GM12878 (cell line): ENCODE data around the gene TNIP2. TPM values are rescaled to one million over a fixed set of nuclear protein-coding genes. Genes with fewer than 3 reads are reported as not detected.

Experiments
- ATAC-seq: fragments of 200-7000 bp; cut with Tn5 transposase; 3 replicates; pipeline ENCODE4 v1.9.1; 2020; ENCODE audit warnings: mild to moderate bottlenecking, moderate library complexity
- BruUV-seq: library from RNA; stranded (reverse); fragments of 400-500 nt; replicated peaks from 2 replicates; lab custom pipeline; 2021; lab: Mats Ljungman, UMichigan
- CTCF ChIA-PET: fragments of 300-600 bp; sonication (Branson Sonifier 250); formaldehyde crosslinking; extraction: SDS; loops from one replicate; lab custom pipeline; 2021; ENCODE audit warnings: inconsistent platforms; lab: Yijun Ruan, JAX
- POLR2A ChIA-PET: fragments of 350-600 bp; formaldehyde crosslinking; extraction: SDS; loops from one replicate; lab custom pipeline; 2021; ENCODE audit warnings: inconsistent platforms; lab: Charles Lee
- RAD21 ChIA-PET: fragments of 300-600 bp; sonication (Branson Sonifier 250); formaldehyde crosslinking; loops from one replicate; lab custom pipeline; 2023; ENCODE audit warnings: antibody characterized with exemption; ENCODE audit not compliant: unreplicated experiment; lab: Charles Lee
- SMC1A ChIA-PET: fragments of 300-600 bp; sonication (Branson Sonifier 250); formaldehyde crosslinking; loops from one replicate; lab custom pipeline; 2023; ENCODE audit not compliant: unreplicated experiment, uncharacterized antibody; lab: Charles Lee
- DNase-seq: peaks from one replicate; pipeline ENCODE4 v3.0.0-alpha.2; 2011; ENCODE audit warnings: low read depth, low spot score
- FAIRE-seq: peaks from 3 replicates; lab custom pipeline; 2011; peaks lifted over from hg19 to GRCh38; lab: Jason Lieb, UNC
- H2AFZ ChIP-seq: 2 replicates; pipeline ENCODE4 v1.6.0; 2011; ENCODE audit warnings: low read depth, low read length, control low read depth; ENCODE audit not compliant: control insufficient read depth
- H3K27ac ChIP-seq: 2 replicates; pipeline ENCODE4 v1.5.1; 2011; ENCODE audit warnings: control low read depth; ENCODE audit not compliant: control insufficient read depth, insufficient read depth
- H3K27me3 ChIP-seq, 2 experiments: replicated peaks in 1 of 2; 2 replicates each; pipeline versions ENCODE4 v1.6.0 to v1.6.1; 2011; ENCODE audit warnings: low read length in 1 of 2; ENCODE audit not compliant: control insufficient read depth in 2 of 2, insufficient read depth in 2 of 2
- H3K36me3 ChIP-seq, 2 experiments: 2 replicates each; pipeline ENCODE4 v1.5.1; 2011; ENCODE audit warnings: low read length in 1 of 2; ENCODE audit not compliant: control insufficient read depth in 2 of 2, insufficient read depth in 2 of 2
- H3K4me1 ChIP-seq: 2 replicates; pipeline ENCODE4 v1.6.1; 2011; ENCODE audit warnings: mild to moderate bottlenecking, low read length, moderate library complexity, mixed read lengths; ENCODE audit not compliant: control insufficient read depth, insufficient read depth
- H3K4me2 ChIP-seq: 2 replicates; pipeline ENCODE4 v1.6.0; 2011; ENCODE audit warnings: control low read depth; ENCODE audit not compliant: control insufficient read depth, insufficient read depth
- H3K4me3 ChIP-seq: fragments of 200-600 bp; sonication (generic); 2 replicates; pipeline ENCODE4 v1.5.1; 2016
- H3K79me2 ChIP-seq: 2 replicates; pipeline ENCODE4 v1.6.0; 2011; ENCODE audit warnings: low read length; ENCODE audit not compliant: control insufficient read depth, insufficient read depth
- H3K9ac ChIP-seq: 2 replicates; pipeline ENCODE4 v1.8.0; 2011; ENCODE audit warnings: low read length, control low read depth, mixed read lengths; ENCODE audit not compliant: control insufficient read depth, insufficient read depth
- H3K9me3 ChIP-seq: replicated peaks from 3 replicates; pipeline ENCODE4 v1.5.1; 2011; ENCODE audit warnings: mild to moderate bottlenecking, low read length; ENCODE audit not compliant: control insufficient read depth, insufficient read depth
- H4K20me1 ChIP-seq: 2 replicates; pipeline ENCODE4 v1.6.0; 2011; ENCODE audit not compliant: control insufficient read depth, insufficient read depth
- BCL11A ChIP-seq: IDR thresholded peaks from 2 replicates; pipeline ENCODE4 v1.6.1; 2011; ENCODE audit warnings: low read depth, low read length
- EED ChIP-seq: sonication (generic); IDR thresholded peaks from 2 replicates; pipeline ENCODE4 v1.6.1; 2016; ENCODE audit warnings: antibody characterized with exemption, low read depth
- GATAD2B ChIP-seq: fragments of 450-650 bp; conservative IDR thresholded peaks from 2 replicates; pipeline ENCODE4 v1.6.1; 2017; ENCODE audit warnings: low read depth, mild to moderate bottlenecking, moderate library complexity
- IKZF1 ChIP-seq: fragments of 450-650 bp; conservative IDR thresholded peaks from 2 replicates; pipeline ENCODE4 v1.6.1; 2017; ENCODE audit warnings: antibody characterized with exemption, mild to moderate bottlenecking
- IKZF2 ChIP-seq, 2 experiments: fragments of 450-650 bp; IDR thresholded peaks; 2 replicates each; pipeline ENCODE4 v1.6.1; 2017; ENCODE audit warnings: mild to moderate bottlenecking in 2 of 2, moderate library complexity in 2 of 2
- NBN ChIP-seq: fragments of 450-650 bp; IDR thresholded peaks from 2 replicates; pipeline ENCODE4 v1.6.1; 2016
- PKNOX1 ChIP-seq: fragments of 450-650 bp; IDR thresholded peaks from 2 replicates; pipeline ENCODE4 v1.6.1; 2016; ENCODE audit warnings: mild to moderate bottlenecking
- RELB ChIP-seq: fragments of 450-650 bp; IDR thresholded peaks from 2 replicates; pipeline ENCODE4 v1.6.1; 2017; ENCODE audit warnings: low read depth, mild to moderate bottlenecking, moderate library complexity
- SRF ChIP-seq, 2 experiments: IDR thresholded peaks; 2 replicates each; pipeline ENCODE4 v1.6.1; 2011; ENCODE audit warnings: low read depth in 2 of 2, low read length in 2 of 2, mild to moderate bottlenecking in 1 of 2, moderate library complexity in 1 of 2
- WGBS: methylation state at CpG from one replicate; pipeline ENCODE4 v1.1.6; 2016; ENCODE audit warnings: low lambda C conversion rate; ENCODE audit not compliant: insufficient replicate concordance, insufficient coverage; ENCODE audit errors: missing lambda C conversion rate; 5-methylcytosine and 5-hydroxymethylcytosine counted together
- in situ Hi-C: fragments of 300-500 bp; cut with MboI; formaldehyde crosslinking; loops from 9 replicates; pipeline ENCODE4 v1.14.3; 2018; ENCODE audit warnings: mixed read lengths
- intact Hi-C: fragments of 100-400 bp; cut with micrococcal nuclease; formaldehyde crosslinking; loops from one replicate; pipeline ENCODE4 v1.14.2; 2022; ENCODE audit not compliant: unreplicated experiment
- polyA plus RNA-seq, 11 experiments: library from polyadenylated mRNA; depleted of rRNA in 4 of 11; unstranded in 6 of 11; stranded (reverse) in 5 of 11; fragments of >200 nt; fragmentation: Nextera tagmentation in 4 of 11; fragmentation: Illumina TruSeq in 1 of 11; extraction: Ambion mirVana in 4 of 11; extraction: Trizol in 1 of 11; gene quantifications; 1 replicate in 1 of 11; 2 replicates in 10 of 11; pipeline versions ENCODE4 v1.2.1 to v1.2.3, GENCODE V29; 2011 to 2016; ENCODE audit warnings: inconsistent platforms in 2 of 11, missing spikeins in 2 of 11, low read depth in 1 of 11
- total RNA-seq, 4 experiments: library from RNA; depleted of rRNA in 3 of 4; stranded (reverse); fragments of >200 nt in 3 of 4; fragmentation: Illumina TruSeq in 1 of 4; extraction: Trizol in 1 of 4; gene quantifications; 2 replicates each; pipeline versions ENCODE4 v1.2.1 to v1.2.3, GENCODE V29; 2013 to 2021

The TNIP2 gene
- total and polyA plus RNA-seq, 10 of the 15 experiments (the other 5 are each of a cell fraction or from before 2014, with no cell fraction given), result 1.4 to 64.9 (median 45.5) TPM

GRCh38 chr4:2793586-2794485, 37.7 kb upstream of the TNIP2 start:
- Histone ChIP-seq H3K27me3 (no peaks in the 10 kb centered on the region), H3K9ac (peak overlapping the region; percentile 26; the same call in 1 of the 2 replicates), H3K4me2 (peak overlapping the region; percentile 89), H3K36me3 (no peaks in the 10 kb centered on the region), H3K27ac (no peak overlapping the region), H3K79me2 (no peaks in the 10 kb centered on the region), H2AFZ (no peak overlapping the region), H4K20me1 (no peaks in the 10 kb centered on the region), H3K4me3 (peak overlapping the region; percentile 75), H3K9me3 (no peaks in the 10 kb centered on the region), H3K4me1 (peaks cover 36% of the 10 kb centered on the region)
- in situ Hi-C loops (no loop called here), intact Hi-C loops (no loop called here)
- ChIA-PET RAD21 (no interaction called here), POLR2A (interaction anchor here (0.6 kb wide), 1 partner anchor 58 kb away, joined by 3 read pairs; no protein-coding TSS in a partner anchor), SMC1A (no interaction called here), CTCF (no interaction called here)
- 32% methylated on average over 34 of the region's 34 CpGs for WGBS
- FAIRE-seq (no peak), DNase-seq (no peak), ATAC-seq (no peak)
- BruUV-seq, result TSS peak; percentile 56
- TF ChIP-seq GATAD2B (peak; percentile 34; the same call in 1 of the 2 replicates), SRF (IDR thresholded peaks at IDR 0.05; ENCODE audit: low read depth in 2 of 2, low read length in 2 of 2) (no peak), PKNOX1 (peak; percentile 50; the same call in 1 of the 2 replicates), BCL11A (no peak), EED (0 out of 2 replicates have a peak, but pooled peaks have one; percentile 47), NBN (0 out of 2 replicates have a peak, but pooled peaks have one; percentile 32), IKZF1 (peak; percentile 40; the same call in 1 of the 2 replicates), RELB (0 out of 2 replicates have a peak, but pooled peaks have one; percentile 22), IKZF2 (IDR thresholded peaks at IDR 0.05) (peak; percentile 27 to 30; a peak in 1 of 4 replicates)
